Measurements from ENCODE around the gene C11orf58. TPM values are rescaled to one million over a fixed set of nuclear protein-coding genes. Genes with fewer than 3 reads are reported as not detected.

The C11orf58 gene
- total RNA-seq, 4 donors from 2014 or later = 103 to 170 (median 134) TPM

GRCh38 chr11:16769386-16769785 lies 30.9 kb downstream of the C11orf58 start:
- Histone ChIP-seq H3K27ac (no peak overlapping the region), H3K9me3 (no peaks in the 10 kb centered on the region), H3K4me1 (no peaks in the 10 kb centered on the region), H3K4me3 (no peak overlapping the region), H3K36me3 (no peaks in the 10 kb centered on the region), H3K27me3 (no peaks in the 10 kb centered on the region)
- ATAC-seq (no peak), DNase-seq (no peak)
- in situ Hi-C loops (cut with MboI; ENCODE audit: low sequenced_read_pairs in 4 of 4) (no loop called here), intact Hi-C loops (cut with DNase I; ENCODE audit: low total_unique reads) (no loop called here)
- no peak for TF ChIP-seq CTCF (IDR thresholded peaks at IDR 0.05 in 4 of 5, conservative IDR thresholded peaks at IDR 0.05 in 1 of 5)
- TF ChIP-seq POLR2A (IDR thresholded peaks at IDR 0.05) = no peak

GRCh38 chr11:16770016-16770415 lies 31.6 kb downstream of the C11orf58 start:
- TF ChIP-seq POLR2A (IDR thresholded peaks at IDR 0.05) (no peak), CTCF (IDR thresholded peaks at IDR 0.05 in 4 of 5, conservative IDR thresholded peaks at IDR 0.05 in 1 of 5) (no peak)
- in situ Hi-C loops (cut with MboI; ENCODE audit: low sequenced_read_pairs in 4 of 4) = no loop called here
- intact Hi-C loops (cut with DNase I; ENCODE audit: low total_unique reads) = no loop called here

GRCh38 chr11:16771350-16772140 lies 33.1 kb downstream of the C11orf58 start:
- no peaks in the 10 kb centered on the region for H3K36me3 ChIP-seq
- intact Hi-C loops (cut with DNase I; ENCODE audit: low total_unique reads) (no loop called here), in situ Hi-C loops (cut with MboI; ENCODE audit: low sequenced_read_pairs in 4 of 4) (no loop called here)
- no peak overlapping the region for H3K27ac ChIP-seq
- H3K9me3 ChIP-seq = no peaks in the 10 kb centered on the region
- TF ChIP-seq POLR2A (IDR thresholded peaks at IDR 0.05) = no peak
- no peak for TF ChIP-seq CTCF (IDR thresholded peaks at IDR 0.05 in 4 of 5, conservative IDR thresholded peaks at IDR 0.05 in 1 of 5)
- H3K4me3 ChIP-seq = no peak overlapping the region
- no peaks in the 10 kb centered on the region for H3K27me3 ChIP-seq
- ATAC-seq (no peak), DNase-seq (no peak)
- H3K4me1 ChIP-seq = no peaks in the 10 kb centered on the region

More at GRCh38 chr11:16770016-16770415, 31.6 kb downstream of the C11orf58 start:
- DNase-seq = no peak
- no peaks in the 10 kb centered on the region for H3K36me3 ChIP-seq
- no peaks in the 10 kb centered on the region for H3K4me1 ChIP-seq
- no peak overlapping the region for H3K4me3 ChIP-seq
- H3K27ac ChIP-seq = no peak overlapping the region
- no peak for ATAC-seq
- no peaks in the 10 kb centered on the region for H3K27me3 ChIP-seq
- no peaks in the 10 kb centered on the region for H3K9me3 ChIP-seq

GRCh38 chr11:16772141-16772512 lies 33.7 kb downstream of the C11orf58 start:
- intact Hi-C loops (cut with DNase I; ENCODE audit: low total_unique reads) = no loop called here
- no peak for DNase-seq
- in situ Hi-C loops (cut with MboI; ENCODE audit: low sequenced_read_pairs in 4 of 4) = no loop called here
- Histone ChIP-seq H3K27me3 (no peaks in the 10 kb centered on the region), H3K36me3 (no peaks in the 10 kb centered on the region), H3K27ac (no peak overlapping the region), H3K9me3 (no peaks in the 10 kb centered on the region), H3K4me3 (no peak overlapping the region), H3K4me1 (peaks cover 0 to 4% of the 10 kb centered on the region in 2 donors)
- no peak for ATAC-seq
- TF ChIP-seq CTCF (IDR thresholded peaks at IDR 0.05 in 4 of 5, conservative IDR thresholded peaks at IDR 0.05 in 1 of 5) = no peak
- no peak for TF ChIP-seq POLR2A (IDR thresholded peaks at IDR 0.05)
